SK-N-SH (cell line): ENCODE measurements around the gene JAG1. TPM values are rescaled to one million over a fixed set of nuclear protein-coding genes. Genes with fewer than 3 reads are reported as not detected.

Source experiments
- CTCF ChIA-PET: fragments of 300-600, 350-600 bp; formaldehyde crosslinking; extraction: SDS; loops from one replicate; lab custom pipeline; 2021; lab: Yijun Ruan, JAX
- POLR2A ChIA-PET: fragments of 350-600 bp; sonication (Branson Sonifier 250); formaldehyde crosslinking; extraction: SDS; loops from one replicate; lab custom pipeline; 2020; ENCODE audit warnings: antibody characterized with exemption, inconsistent platforms; lab: Yijun Ruan, JAX
- DNase-seq: peaks from one replicate; pipeline ENCODE4 v3.0.0; 2012
- H2AFZ ChIP-seq: fragments of 200-600 bp; sonication (generic); 2 replicates; pipeline ENCODE4 v1.8.1; 2016; ENCODE audit warnings: antibody characterized with exemption, mild to moderate bottlenecking, low read depth
- H3F3A ChIP-seq: fragments of 200-600 bp; sonication (generic); replicated peaks from 2 replicates; pipeline ENCODE3; 2016; ENCODE audit warnings: antibody characterized with exemption, mild to moderate bottlenecking; ENCODE audit not compliant: insufficient read depth
- H3K27ac ChIP-seq, 2 experiments: fragments of 200-500 bp in 1 of 2; fragments of 200-600 bp in 1 of 2; sonication (Bioruptor generic) in 1 of 2; sonication (generic), shearing (Covaris generic) in 1 of 2; 2 replicates each; pipeline versions ENCODE4 v1.5.1 to v1.6.1; 2014 to 2016; ENCODE audit warnings: low read depth in 2 of 2, inconsistent platforms in 1 of 2, low read length in 1 of 2, mild to moderate bottlenecking in 1 of 2, mixed read lengths in 1 of 2
- H3K27me3 ChIP-seq: fragments of 200-600 bp; sonication (generic), shearing (Covaris generic); 2 replicates; pipeline ENCODE4 v1.6.1; 2016; ENCODE audit warnings: mixed run types; ENCODE audit not compliant: insufficient read depth
- H3K36me3 ChIP-seq, 2 experiments: fragments of 200-500 bp in 1 of 2; fragments of 200-600 bp in 1 of 2; sonication (Bioruptor generic) in 1 of 2; sonication (generic) in 1 of 2; replicated peaks in 1 of 2; 2 replicates each; pipeline versions ENCODE3 to v1.5.1; 2014 to 2016; ENCODE audit warnings: low read length in 1 of 2, mild to moderate bottlenecking in 1 of 2; ENCODE audit not compliant: insufficient read depth in 2 of 2, control insufficient read depth in 1 of 2
- H3K4me1 ChIP-seq, 2 experiments: fragments of 200-500 bp in 1 of 2; fragments of 200-600 bp in 1 of 2; sonication (Bioruptor generic) in 1 of 2; sonication (generic), shearing (Covaris generic) in 1 of 2; 2 replicates each; pipeline versions ENCODE4 v1.5.1 to v1.6.1; 2014 to 2016; ENCODE audit warnings: low read depth in 1 of 2, low read length in 1 of 2, mixed run types in 1 of 2; ENCODE audit not compliant: insufficient read depth in 2 of 2, control insufficient read depth in 1 of 2
- H3K4me2 ChIP-seq: fragments of 200-600 bp; sonication (generic), shearing (Covaris generic); 2 replicates; pipeline ENCODE4 v1.6.1; 2017; ENCODE audit warnings: mixed run types
- H3K4me3 ChIP-seq, 2 experiments: fragments of 200-500 bp in 1 of 2; fragments of 200-600 bp in 1 of 2; sonication (Bioruptor generic) in 1 of 2; sonication (generic), shearing (Covaris generic) in 1 of 2; 2 replicates each; pipeline versions ENCODE4 v1.5.1 to v1.8.1; 2014 to 2016; ENCODE audit warnings: low read depth in 2 of 2, inconsistent platforms in 1 of 2, low read length in 1 of 2, mild to moderate bottlenecking in 1 of 2, mixed read lengths in 1 of 2, moderate library complexity in 1 of 2
- H3K79me2 ChIP-seq: fragments of 200-600 bp; sonication (generic); 2 replicates; pipeline ENCODE4 v1.8.1; 2017; ENCODE audit warnings: mild to moderate bottlenecking; ENCODE audit not compliant: insufficient read depth
- H3K9ac ChIP-seq: fragments of 200-600 bp; sonication (generic); 2 replicates; pipeline ENCODE4 v1.6.1; 2017; ENCODE audit warnings: mixed run types
- H3K9me2 ChIP-seq: fragments of 200-600 bp; sonication (generic); 2 replicates; pipeline ENCODE4 v1.6.1; 2017; ENCODE audit warnings: mixed run types
- H3K9me3 ChIP-seq: fragments of 200-600 bp; sonication (generic); 2 replicates; pipeline ENCODE4 v1.6.1; 2017; ENCODE audit warnings: mixed run types, mild to moderate bottlenecking, moderate library complexity
- H4K20me1 ChIP-seq: fragments of 200-600 bp; sonication (generic); 2 replicates; pipeline ENCODE4 v1.6.1; 2017; ENCODE audit warnings: mild to moderate bottlenecking, mixed run types; ENCODE audit not compliant: insufficient read depth
- CHD2 ChIP-seq: fragments of 150-350 bp; IDR thresholded peaks from 2 replicates; pipeline ENCODE4 v1.6.1; 2018; ENCODE audit warnings: low read length; ENCODE audit not compliant: partially characterized antibody
- EP300 ChIP-seq, 2 experiments: IDR thresholded peaks; 2 replicates each; pipeline versions ENCODE4 v1.4.0 to v1.6.1; 2012; ENCODE audit warnings: borderline replicate concordance in 1 of 2, low read depth in 1 of 2, low read length in 1 of 2
- EZH2phosphoT487 ChIP-seq: fragments of 200-600 bp; sonication (generic); IDR thresholded peaks from 2 replicates; pipeline ENCODE4 v1.6.1; 2017; ENCODE audit warnings: low read depth, mixed run types, mild to moderate bottlenecking, antibody characterized with exemption, moderate library complexity, borderline replicate concordance
- FOSL2 ChIP-seq: IDR thresholded peaks from 2 replicates; pipeline ENCODE4 v1.4.0; 2012; ENCODE audit warnings: low read depth, mild to moderate bottlenecking, moderate library complexity, borderline replicate concordance
- FOXJ3 ChIP-seq: sonication (generic); formaldehyde crosslinking; IDR thresholded peaks from 2 replicates; pipeline ENCODE4 v1.5.1; 2020; ENCODE audit warnings: mild to moderate bottlenecking, missing genetic modification reagents
- GATA2 ChIP-seq: sonication (generic); formaldehyde crosslinking; IDR thresholded peaks from 2 replicates; pipeline ENCODE4 v1.5.0; 2020; ENCODE audit warnings: mild to moderate bottlenecking, missing genetic modification reagents
- JUND ChIP-seq: IDR thresholded peaks from 2 replicates; pipeline ENCODE4 v1.4.0; 2012
- MEF2A ChIP-seq: IDR thresholded peaks from 2 replicates; pipeline ENCODE4 v1.4.0; 2012; ENCODE audit warnings: low read depth, borderline replicate concordance
- MXI1 ChIP-seq: IDR thresholded peaks from 2 replicates; pipeline ENCODE4 v1.6.1; 2012; ENCODE audit warnings: mild to moderate bottlenecking, low read depth, low read length, improper control_type of control experiment
- NFIC ChIP-seq: IDR thresholded peaks from 2 replicates; pipeline ENCODE4 v1.4.0; 2012; ENCODE audit warnings: borderline replicate concordance
- RAD21 ChIP-seq: IDR thresholded peaks from 2 replicates; pipeline ENCODE4 v1.6.1; 2012; ENCODE audit warnings: mild to moderate bottlenecking, low read length
- RCOR1 ChIP-seq: fragments of 150-350 bp; IDR thresholded peaks from 2 replicates; pipeline ENCODE4 v1.6.1; 2017; ENCODE audit warnings: antibody characterized with exemption, low read length
- RXRA ChIP-seq: IDR thresholded peaks from 2 replicates; pipeline ENCODE4 v1.4.0; 2012; ENCODE audit warnings: low read depth, mild to moderate bottlenecking, borderline replicate concordance
- SIN3A ChIP-seq: IDR thresholded peaks from 2 replicates; pipeline ENCODE4 v1.6.1; 2012; ENCODE audit warnings: low read depth, mild to moderate bottlenecking, low read length, moderate library complexity, borderline replicate concordance
- SMC3 ChIP-seq: IDR thresholded peaks from 2 replicates; pipeline ENCODE4 v1.6.1; 2012; ENCODE audit warnings: low read depth, low read length, improper control_type of control experiment
- TAF1 ChIP-seq: IDR thresholded peaks from 2 replicates; pipeline ENCODE4 v1.6.1; 2012; ENCODE audit warnings: low read depth, mild to moderate bottlenecking, low read length, moderate library complexity, borderline replicate concordance
- TCF12 ChIP-seq: IDR thresholded peaks from 2 replicates; pipeline ENCODE4 v1.4.0; 2012
- YY1 ChIP-seq: IDR thresholded peaks from 2 replicates; pipeline ENCODE4 v1.4.0; 2012; ENCODE audit warnings: low read depth, mild to moderate bottlenecking
- WGBS: methylation state at CpG from one replicate; pipeline ENCODE4 v1.1.6; 2017; ENCODE audit warnings: low lambda C conversion rate; 5-methylcytosine and 5-hydroxymethylcytosine counted together
- polyA plus RNA-seq, 3 experiments: library from polyadenylated mRNA; depleted of rRNA; stranded (reverse); fragments of >200 nt; gene quantifications; 2 replicates each; pipeline ENCODE4 v1.2.3, GENCODE V29; 2012
- TF ChIP-seq, protein P1 (sequence below): IDR thresholded peaks from 2 replicates; pipeline ENCODE4 v1.4.0; 2012; ENCODE audit warnings: low read depth, borderline replicate concordance
- TF ChIP-seq, protein P2 (sequence below): fragments of 200-600 bp; sonication (generic); IDR thresholded peaks from 2 replicates; pipeline ENCODE4 v1.6.1; 2017; ENCODE audit warnings: antibody characterized with exemption, mild to moderate bottlenecking, moderate library complexity
- TF ChIP-seq, protein P3 (sequence below): IDR thresholded peaks from 2 replicates; pipeline ENCODE4 v1.6.1; 2012; ENCODE audit warnings: mild to moderate bottlenecking, low read depth, low read length, moderate library complexity
- TF ChIP-seq, protein P4 (sequence below): fragments of 150-350 bp; IDR thresholded peaks from 2 replicates; pipeline ENCODE4 v1.6.1; 2016; ENCODE audit warnings: mild to moderate bottlenecking, low read depth, low read length
- TF ChIP-seq, protein P5 (sequence below): IDR thresholded peaks from 2 replicates; pipeline ENCODE4; 2012

JAG1 gene
- polyA plus RNA-seq, 1 of the 3 experiments (the other 2 are of a cell fraction) = 6.0 TPM

DNA sequence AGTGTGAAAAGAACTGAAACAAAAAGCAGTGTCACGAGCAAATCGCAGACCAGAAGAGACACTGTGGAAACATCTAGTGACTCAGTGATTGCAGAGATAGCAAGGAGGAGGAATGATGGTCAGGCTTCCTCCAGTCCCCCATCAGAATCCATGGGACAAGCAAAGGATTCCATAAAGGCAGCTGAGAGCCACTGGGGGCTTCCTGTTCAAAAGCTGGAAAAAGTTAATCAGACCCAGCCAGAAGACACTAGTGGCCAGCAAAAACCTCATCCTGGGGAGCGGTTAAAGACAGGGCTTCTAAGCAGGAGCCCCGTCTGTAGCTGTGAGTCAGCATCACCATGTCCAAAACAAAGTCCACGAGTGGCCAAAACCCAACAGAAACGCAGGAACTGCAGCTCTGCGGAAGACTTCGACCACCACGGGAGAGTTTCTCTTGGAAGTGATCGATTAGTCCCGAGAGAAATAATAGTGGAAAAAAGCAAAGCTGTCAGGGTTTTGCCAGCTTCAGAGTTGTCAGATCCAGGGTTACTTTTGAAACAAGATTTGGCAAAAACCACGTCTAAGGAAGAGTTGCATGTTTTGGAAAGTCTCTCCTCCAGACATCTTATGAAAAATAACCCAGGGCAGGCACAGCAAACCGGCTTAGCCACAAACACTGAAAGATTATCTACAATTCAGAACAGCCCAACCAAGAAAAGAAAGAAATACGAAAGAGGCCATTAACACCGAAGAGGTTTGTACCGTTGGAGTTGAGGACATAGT, 51.0 kb downstream of the JAG1 start:
- no peaks in the 10 kb centered on the region for H3K36me3 ChIP-seq
- no peaks in the 10 kb centered on the region for H3K9me2 ChIP-seq
- no peaks in the 10 kb centered on the region for H3K79me2 ChIP-seq
- peaks cover 28% of the 10 kb centered on the region for H3F3A ChIP-seq
- H3K9ac ChIP-seq = peak overlapping the region; percentile 63; the same call in 1 of the 2 replicates
- DNase-seq = no peak
- peak overlapping the region in 1 of 2 experiments; percentile 24; a peak in 2 of 4 replicates for H3K4me3 ChIP-seq
- no peaks in the 10 kb centered on the region for H3K27me3 ChIP-seq
- H3K4me1 ChIP-seq = peaks cover 16 to 18% of the 10 kb centered on the region in 2 experiments
- H2AFZ ChIP-seq = peak overlapping the region; percentile 31; the same call in 1 of the 2 replicates
- WGBS = 61% methylated on average over 16 of the region's 16 CpGs
- POLR2A ChIA-PET = no interaction called here
- CTCF ChIA-PET = interaction anchor here (0.7 to 0.8 kb wide), 2 partner anchors 11 to 12 kb away, joined by 3 to 4 read pairs; no protein-coding TSS in a partner anchor
- H3K4me2 ChIP-seq = peak overlapping the region; percentile 70
- H3K9me3 ChIP-seq = no peaks in the 10 kb centered on the region
- peak overlapping the region in 1 of 2 experiments; percentile 95; a peak in 2 of 4 replicates for H3K27ac ChIP-seq
- no peaks in the 10 kb centered on the region for H4K20me1 ChIP-seq
- TF ChIP-seq MEF2A (no peak), TAF1 (no peak), FOSL2 (peak; percentile 63; the same call in 1 of the 2 replicates), TCF12 (peak; percentile 57), JUND (peak; percentile 74), EZH2phosphoT487 (no peak), GATA2 (CRISPR knock-in tag) (no peak), EP300 (IDR thresholded peaks at IDR 0.05; ENCODE audit: borderline replicate concordance in 1 of 2, low read depth in 1 of 2, low read length in 1 of 2) (no peak), FOXJ3 (CRISPR knock-in tag) (no peak), SMC3 (no peak), SIN3A (no peak), MXI1 (no peak), RXRA (no peak), CHD2 (no peak), NFIC (no peak), RAD21 (no peak), YY1 (no peak), RCOR1 (no peak)
- TF ChIP-seq, protein P1, sequence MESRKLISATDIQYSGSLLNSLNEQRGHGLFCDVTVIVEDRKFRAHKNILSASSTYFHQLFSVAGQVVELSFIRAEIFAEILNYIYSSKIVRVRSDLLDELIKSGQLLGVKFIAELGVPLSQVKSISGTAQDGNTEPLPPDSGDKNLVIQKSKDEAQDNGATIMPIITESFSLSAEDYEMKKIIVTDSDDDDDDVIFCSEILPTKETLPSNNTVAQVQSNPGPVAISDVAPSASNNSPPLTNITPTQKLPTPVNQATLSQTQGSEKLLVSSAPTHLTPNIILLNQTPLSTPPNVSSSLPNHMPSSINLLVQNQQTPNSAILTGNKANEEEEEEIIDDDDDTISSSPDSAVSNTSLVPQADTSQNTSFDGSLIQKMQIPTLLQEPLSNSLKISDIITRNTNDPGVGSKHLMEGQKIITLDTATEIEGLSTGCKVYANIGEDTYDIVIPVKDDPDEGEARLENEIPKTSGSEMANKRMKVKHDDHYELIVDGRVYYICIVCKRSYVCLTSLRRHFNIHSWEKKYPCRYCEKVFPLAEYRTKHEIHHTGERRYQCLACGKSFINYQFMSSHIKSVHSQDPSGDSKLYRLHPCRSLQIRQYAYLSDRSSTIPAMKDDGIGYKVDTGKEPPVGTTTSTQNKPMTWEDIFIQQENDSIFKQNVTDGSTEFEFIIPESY = no peak
- TF ChIP-seq, protein P2, sequence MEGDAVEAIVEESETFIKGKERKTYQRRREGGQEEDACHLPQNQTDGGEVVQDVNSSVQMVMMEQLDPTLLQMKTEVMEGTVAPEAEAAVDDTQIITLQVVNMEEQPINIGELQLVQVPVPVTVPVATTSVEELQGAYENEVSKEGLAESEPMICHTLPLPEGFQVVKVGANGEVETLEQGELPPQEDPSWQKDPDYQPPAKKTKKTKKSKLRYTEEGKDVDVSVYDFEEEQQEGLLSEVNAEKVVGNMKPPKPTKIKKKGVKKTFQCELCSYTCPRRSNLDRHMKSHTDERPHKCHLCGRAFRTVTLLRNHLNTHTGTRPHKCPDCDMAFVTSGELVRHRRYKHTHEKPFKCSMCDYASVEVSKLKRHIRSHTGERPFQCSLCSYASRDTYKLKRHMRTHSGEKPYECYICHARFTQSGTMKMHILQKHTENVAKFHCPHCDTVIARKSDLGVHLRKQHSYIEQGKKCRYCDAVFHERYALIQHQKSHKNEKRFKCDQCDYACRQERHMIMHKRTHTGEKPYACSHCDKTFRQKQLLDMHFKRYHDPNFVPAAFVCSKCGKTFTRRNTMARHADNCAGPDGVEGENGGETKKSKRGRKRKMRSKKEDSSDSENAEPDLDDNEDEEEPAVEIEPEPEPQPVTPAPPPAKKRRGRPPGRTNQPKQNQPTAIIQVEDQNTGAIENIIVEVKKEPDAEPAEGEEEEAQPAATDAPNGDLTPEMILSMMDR = 0 out of 2 replicates have a peak, but pooled peaks have one; percentile 13
- TF ChIP-seq, protein P3, sequence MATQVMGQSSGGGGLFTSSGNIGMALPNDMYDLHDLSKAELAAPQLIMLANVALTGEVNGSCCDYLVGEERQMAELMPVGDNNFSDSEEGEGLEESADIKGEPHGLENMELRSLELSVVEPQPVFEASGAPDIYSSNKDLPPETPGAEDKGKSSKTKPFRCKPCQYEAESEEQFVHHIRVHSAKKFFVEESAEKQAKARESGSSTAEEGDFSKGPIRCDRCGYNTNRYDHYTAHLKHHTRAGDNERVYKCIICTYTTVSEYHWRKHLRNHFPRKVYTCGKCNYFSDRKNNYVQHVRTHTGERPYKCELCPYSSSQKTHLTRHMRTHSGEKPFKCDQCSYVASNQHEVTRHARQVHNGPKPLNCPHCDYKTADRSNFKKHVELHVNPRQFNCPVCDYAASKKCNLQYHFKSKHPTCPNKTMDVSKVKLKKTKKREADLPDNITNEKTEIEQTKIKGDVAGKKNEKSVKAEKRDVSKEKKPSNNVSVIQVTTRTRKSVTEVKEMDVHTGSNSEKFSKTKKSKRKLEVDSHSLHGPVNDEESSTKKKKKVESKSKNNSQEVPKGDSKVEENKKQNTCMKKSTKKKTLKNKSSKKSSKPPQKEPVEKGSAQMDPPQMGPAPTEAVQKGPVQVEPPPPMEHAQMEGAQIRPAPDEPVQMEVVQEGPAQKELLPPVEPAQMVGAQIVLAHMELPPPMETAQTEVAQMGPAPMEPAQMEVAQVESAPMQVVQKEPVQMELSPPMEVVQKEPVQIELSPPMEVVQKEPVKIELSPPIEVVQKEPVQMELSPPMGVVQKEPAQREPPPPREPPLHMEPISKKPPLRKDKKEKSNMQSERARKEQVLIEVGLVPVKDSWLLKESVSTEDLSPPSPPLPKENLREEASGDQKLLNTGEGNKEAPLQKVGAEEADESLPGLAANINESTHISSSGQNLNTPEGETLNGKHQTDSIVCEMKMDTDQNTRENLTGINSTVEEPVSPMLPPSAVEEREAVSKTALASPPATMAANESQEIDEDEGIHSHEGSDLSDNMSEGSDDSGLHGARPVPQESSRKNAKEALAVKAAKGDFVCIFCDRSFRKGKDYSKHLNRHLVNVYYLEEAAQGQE = no peak
- TF ChIP-seq, protein P4, sequence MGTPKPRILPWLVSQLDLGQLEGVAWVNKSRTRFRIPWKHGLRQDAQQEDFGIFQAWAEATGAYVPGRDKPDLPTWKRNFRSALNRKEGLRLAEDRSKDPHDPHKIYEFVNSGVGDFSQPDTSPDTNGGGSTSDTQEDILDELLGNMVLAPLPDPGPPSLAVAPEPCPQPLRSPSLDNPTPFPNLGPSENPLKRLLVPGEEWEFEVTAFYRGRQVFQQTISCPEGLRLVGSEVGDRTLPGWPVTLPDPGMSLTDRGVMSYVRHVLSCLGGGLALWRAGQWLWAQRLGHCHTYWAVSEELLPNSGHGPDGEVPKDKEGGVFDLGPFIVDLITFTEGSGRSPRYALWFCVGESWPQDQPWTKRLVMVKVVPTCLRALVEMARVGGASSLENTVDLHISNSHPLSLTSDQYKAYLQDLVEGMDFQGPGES = no peak
- TF ChIP-seq, protein P5, sequence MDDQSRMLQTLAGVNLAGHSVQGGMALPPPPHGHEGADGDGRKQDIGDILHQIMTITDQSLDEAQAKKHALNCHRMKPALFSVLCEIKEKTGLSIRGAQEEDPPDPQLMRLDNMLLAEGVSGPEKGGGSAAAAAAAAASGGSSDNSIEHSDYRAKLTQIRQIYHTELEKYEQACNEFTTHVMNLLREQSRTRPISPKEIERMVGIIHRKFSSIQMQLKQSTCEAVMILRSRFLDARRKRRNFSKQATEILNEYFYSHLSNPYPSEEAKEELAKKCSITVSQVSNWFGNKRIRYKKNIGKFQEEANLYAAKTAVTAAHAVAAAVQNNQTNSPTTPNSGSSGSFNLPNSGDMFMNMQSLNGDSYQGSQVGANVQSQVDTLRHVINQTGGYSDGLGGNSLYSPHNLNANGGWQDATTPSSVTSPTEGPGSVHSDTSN = peak; percentile 53
